ENCODE data around the gene POLR2F. TPM values are rescaled to one million over a fixed set of nuclear protein-coding genes. Genes with fewer than 3 reads are reported as not detected.
A peak's percentile ranks its signal among the peaks of the same experiment; 100 is the strongest.

POLR2F gene
- total RNA-seq, result 10 to 100 TPM; 70.1 to 70.6 TPM

GRCh38 chr22:37953437-37954179 is at the start of gene POLR2F, which contains the start of gene C22orf23:
TSS of gene POLR2F (plus strand) at chr22:37953699. CDS start at chr22:37953788, 89 bp downstream.
TSS of gene C22orf23 (minus strand) at chr22:37953601. CDS start at chr22:37953149, 452 bp downstream.
- intact Hi-C loops (cut with micrococcal nuclease), result loop anchor here (2.0 to 5.0 kb wide), 2 partner anchors 57 to 136 kb away; no protein-coding TSS in a partner anchor
- no peaks in the 10 kb centered on the region for H3K9me3 Mint-ChIP-seq

GRCh38 chr22:37904572-37905533 is 48.6 kb upstream of the POLR2F start:
- Mint-ChIP-seq H3K4me1 (ENCODE audit: low read depth) (peaks cover 25% of the 10 kb centered on the region), H3K27me3 (ENCODE audit: low read depth) (no peaks in the 10 kb centered on the region), H3K9me3 (no peaks in the 10 kb centered on the region), H3K4me3 (peak overlapping the region; percentile 70), H3K36me3 (ENCODE audit: low read depth) (no peaks in the 10 kb centered on the region), H3K27ac (peak overlapping the region; percentile 70)
- intact Hi-C loops (cut with micrococcal nuclease), result loop anchor here (1.0 kb wide), 1 partner anchor 9 kb away; no protein-coding TSS in a partner anchor
- peak; percentile 41 for DNase-seq
- CTCF ChIA-PET, result interaction anchor here (0.6 to 1.9 kb wide), 9 partner anchors 8 to 148 kb away, joined by 3 to 10 read pairs (median 4); no protein-coding TSS in a partner anchor

More at GRCh38 chr22:37953437-37954179, at the start of gene POLR2F, which contains the start of gene C22orf23:
- Mint-ChIP-seq H3K4me3 (peak within 1 kb of the TSS; percentile 98), H3K4me1 (ENCODE audit: low read depth) (peaks cover 31% of the 10 kb centered on the region), H3K27me3 (ENCODE audit: low read depth) (peaks cover 5% of the 10 kb centered on the region), H3K27ac (peak within 1 kb of the TSS; percentile 79), H3K36me3 (ENCODE audit: low read depth) (peaks cover 14% of the 10 kb centered on the region)
- CTCF ChIA-PET, result interaction anchor here (0.7 to 1.2 kb wide), 4 partner anchors 14 to 136 kb away, joined by 3 read pairs; no protein-coding TSS in a partner anchor
- DNase-seq, result peak; percentile 98

- H3K27me3 Mint-ChIP-seq (ENCODE audit: low read depth), result no peaks in the 10 kb centered on the region
- peak; percentile 71 for DNase-seq
- CTCF ChIA-PET, result interaction anchor here (0.5 to 1.9 kb wide), 12 partner anchors 9 to 585 kb away, joined by 3 to 10 read pairs (median 4); no protein-coding TSS in a partner anchor
- peak within 1 kb of the TSS; percentile 73 for H3K4me3 Mint-ChIP-seq
- intact Hi-C loops (cut with micrococcal nuclease), result loop anchor here (1.0 to 2.0 kb wide), 3 partner anchors 9 to 29 kb away; no protein-coding TSS in a partner anchor
- H3K36me3 Mint-ChIP-seq (ENCODE audit: low read depth), result no peaks in the 10 kb centered on the region
- H3K27ac Mint-ChIP-seq, result peak within 1 kb of the TSS; percentile 70
- H3K4me1 Mint-ChIP-seq (ENCODE audit: low read depth), result peaks cover 29% of the 10 kb centered on the region
- H3K9me3 Mint-ChIP-seq, result no peaks in the 10 kb centered on the region
Measured at GRCh38 chr22:37905534-37906363, 47.8 kb upstream of the POLR2F start, which contains the start of gene MICALL1. TSS of gene MICALL1 (plus strand) at chr22:37906297. CDS start at chr22:37906423, 126 bp downstream.

- H3K27ac Mint-ChIP-seq, result no peak overlapping the region
- H3K4me1 Mint-ChIP-seq (ENCODE audit: low read depth), result peaks cover 33% of the 10 kb centered on the region
Measured at GRCh38 chr22:37906364-37907008, 47.0 kb upstream of the POLR2F start.

GRCh38 chr22:37907036-37907954 is 46.2 kb upstream of the POLR2F start:
- H3K4me3 Mint-ChIP-seq, result peak overlapping the region; percentile 73
- intact Hi-C loops (cut with micrococcal nuclease), result loop anchor here (2.0 kb wide), 1 partner anchor 14 kb away; no protein-coding TSS in a partner anchor
- DNase-seq, result no peak
- H3K4me1 Mint-ChIP-seq (ENCODE audit: low read depth), result peaks cover 41% of the 10 kb centered on the region
- no peaks in the 10 kb centered on the region for H3K9me3 Mint-ChIP-seq
- no peaks in the 10 kb centered on the region for H3K27me3 Mint-ChIP-seq (ENCODE audit: low read depth)
- H3K36me3 Mint-ChIP-seq (ENCODE audit: low read depth), result no peaks in the 10 kb centered on the region
- H3K27ac Mint-ChIP-seq, result peak overlapping the region; percentile 1
- CTCF ChIA-PET, result no interaction called here

More at GRCh38 chr22:37906364-37907008, 47.0 kb upstream of the POLR2F start:
- H3K9me3 Mint-ChIP-seq, result no peaks in the 10 kb centered on the region
- no peaks in the 10 kb centered on the region for H3K36me3 Mint-ChIP-seq (ENCODE audit: low read depth)
- CTCF ChIA-PET, result interaction anchor here (0.9 to 1.9 kb wide), 9 partner anchors 10 to 584 kb away, joined by 3 to 10 read pairs (median 4); no protein-coding TSS in a partner anchor
- H3K4me3 Mint-ChIP-seq, result peak overlapping the region; percentile 73
- peak; percentile 42 for DNase-seq
- H3K27me3 Mint-ChIP-seq (ENCODE audit: low read depth), result no peaks in the 10 kb centered on the region
- intact Hi-C loops (cut with micrococcal nuclease), result loop anchor here (1.0 to 2.0 kb wide), 2 partner anchors 14 to 28 kb away; no protein-coding TSS in a partner anchor

- H3K36me3 Mint-ChIP-seq (ENCODE audit: low read depth), result no peaks in the 10 kb centered on the region
- H3K27ac Mint-ChIP-seq, result no peak overlapping the region
- H3K4me3 Mint-ChIP-seq, result no peak overlapping the region
- intact Hi-C loops (cut with micrococcal nuclease), result no loop called here
- CTCF ChIA-PET, result no interaction called here
- no peak for DNase-seq
- peaks cover 44% of the 10 kb centered on the region for H3K4me1 Mint-ChIP-seq (ENCODE audit: low read depth)
- no peaks in the 10 kb centered on the region for H3K27me3 Mint-ChIP-seq (ENCODE audit: low read depth)
- H3K9me3 Mint-ChIP-seq, result no peaks in the 10 kb centered on the region
Measured at GRCh38 chr22:37909766-37910165, 43.7 kb upstream of the POLR2F start.

GRCh38 chr22:37910890-37911672 is 42.4 kb upstream of the POLR2F start:
- no peak for DNase-seq
- CTCF ChIA-PET, result interaction anchor here (1.4 to 1.6 kb wide), 2 partner anchors 22 to 94 kb away, joined by 5 to 6 read pairs; no protein-coding TSS in a partner anchor
- Mint-ChIP-seq H3K4me1 (ENCODE audit: low read depth) (peaks cover 36% of the 10 kb centered on the region), H3K27me3 (ENCODE audit: low read depth) (no peaks in the 10 kb centered on the region), H3K36me3 (ENCODE audit: low read depth) (no peaks in the 10 kb centered on the region), H3K9me3 (no peaks in the 10 kb centered on the region), H3K4me3 (no peak overlapping the region), H3K27ac (no peak overlapping the region)
- intact Hi-C loops (cut with micrococcal nuclease), result loop anchor here (1.0 kb wide), 1 partner anchor 14 kb away; no protein-coding TSS in a partner anchor

GRCh38 chr22:37911697-37912096 is 41.8 kb upstream of the POLR2F start:
- CTCF ChIA-PET, result interaction anchor here (1.4 to 1.6 kb wide), 2 partner anchors 21 to 94 kb away, joined by 5 to 6 read pairs; no protein-coding TSS in a partner anchor
- intact Hi-C loops (cut with micrococcal nuclease), result loop anchor here (1.0 kb wide), 1 partner anchor 14 kb away; no protein-coding TSS in a partner anchor

GRCh38 chr22:37912171-37912570 is 41.3 kb upstream of the POLR2F start:
- DNase-seq, result peak; percentile 71
- H3K9me3 Mint-ChIP-seq, result no peaks in the 10 kb centered on the region
- no peak overlapping the region for H3K4me3 Mint-ChIP-seq
- peaks cover 2% of the 10 kb centered on the region for H3K36me3 Mint-ChIP-seq (ENCODE audit: low read depth)
- CTCF ChIA-PET, result no interaction called here
- peak overlapping the region; percentile 13 for H3K27ac Mint-ChIP-seq
- intact Hi-C loops (cut with micrococcal nuclease), result no loop called here
- no peaks in the 10 kb centered on the region for H3K27me3 Mint-ChIP-seq (ENCODE audit: low read depth)
- peaks cover 31% of the 10 kb centered on the region for H3K4me1 Mint-ChIP-seq (ENCODE audit: low read depth)

More at GRCh38 chr22:37911697-37912096, 41.8 kb upstream of the POLR2F start:
- no peaks in the 10 kb centered on the region for H3K27me3 Mint-ChIP-seq (ENCODE audit: low read depth)
- peak overlapping the region; percentile 37 for H3K27ac Mint-ChIP-seq
- H3K4me3 Mint-ChIP-seq, result no peak overlapping the region
- no peak for DNase-seq
- peaks cover 2% of the 10 kb centered on the region for H3K36me3 Mint-ChIP-seq (ENCODE audit: low read depth)
- H3K9me3 Mint-ChIP-seq, result no peaks in the 10 kb centered on the region
- peaks cover 36% of the 10 kb centered on the region for H3K4me1 Mint-ChIP-seq (ENCODE audit: low read depth)
